NB4 (cell line): ENCODE data around the gene DAG1.

ENCODE experiments used
- CTCF ChIP-seq: IDR thresholded peaks from one replicate; pipeline ENCODE4 v1.5.1; 2012; ENCODE audit warnings: low read depth, low read length
- MAX ChIP-seq: IDR thresholded peaks from 2 replicates; pipeline ENCODE4 v1.6.1; 2011; ENCODE audit warnings: low read depth, low read length
- MYC ChIP-seq: IDR thresholded peaks from 2 replicates; pipeline ENCODE4 v1.6.1; 2011; ENCODE audit warnings: low read depth, low read length
- POLR2A ChIP-seq: IDR thresholded peaks from 2 replicates; pipeline ENCODE4 v1.6.1; 2011; ENCODE audit warnings: mild to moderate bottlenecking; ENCODE audit not compliant: insufficient read length; ENCODE audit errors: extremely low read depth

GRCh38 chr3:49489247-49489646 lies 19.2 kb downstream of the DAG1 start:
- TF ChIP-seq CTCF (no peak), MAX (no peak), POLR2A (no peak), MYC (no peak)
